Kidney (tissue), 14 donors: ENCODE results near the gene TNPO1. TPM values are rescaled to one million over a fixed set of nuclear protein-coding genes. Genes with fewer than 3 reads are reported as not detected.

ENCODE experiments used
- DNase-seq, 5 donors: peaks; one replicate each; pipeline ENCODE4 v3.0.0-alpha.2; 2013 to 2020
- FAIRE-seq: peaks from 2 replicates; lab custom pipeline; 2012; peaks lifted over from hg19 to GRCh38; lab: Jason Lieb, UNC
- H3K27ac ChIP-seq, 2 donors: one replicate each; pipeline ENCODE4 v1.7.0; 2013; ENCODE audit warnings: low read depth in 2 of 2, low read length in 2 of 2, inconsistent platforms in 1 of 2
- H3K27me3 ChIP-seq: one replicate; pipeline ENCODE4 v1.7.1; 2013; ENCODE audit warnings: low read length, inconsistent platforms; ENCODE audit not compliant: control insufficient read depth, insufficient read depth
- H3K36me3 ChIP-seq, 3 donors: one replicate each; pipeline versions ENCODE4 v1.7.0 to v1.7.1; 2013; ENCODE audit warnings: low read length in 3 of 3, control low read depth in 1 of 3, inconsistent platforms in 1 of 3; ENCODE audit not compliant: insufficient read depth in 3 of 3, control insufficient read depth in 2 of 3
- H3K4me1 ChIP-seq, 3 donors: one replicate each; pipeline versions ENCODE4 v1.7.0 to v1.7.1; 2013; ENCODE audit warnings: low read length in 3 of 3, inconsistent platforms in 1 of 3, low read depth in 1 of 3; ENCODE audit not compliant: control insufficient read depth in 2 of 3, insufficient read depth in 2 of 3
- H3K4me3 ChIP-seq, 3 donors: one replicate each; pipeline versions ENCODE4 v1.7.0 to v1.8.1; 2013; ENCODE audit warnings: low read length in 3 of 3, control low read depth in 1 of 3, inconsistent platforms in 1 of 3
- H3K9ac ChIP-seq, 3 donors: one replicate each; pipeline versions ENCODE4 v1.7.0 to v1.7.1; 2013; ENCODE audit warnings: low read length in 3 of 3, control low read depth in 1 of 3, inconsistent platforms in 1 of 3
- H3K9me3 ChIP-seq, 3 donors: one replicate each; pipeline versions ENCODE4 v1.7.0 to v1.7.1; 2013; ENCODE audit warnings: low read length in 3 of 3, control low read depth in 1 of 3, inconsistent platforms in 1 of 3; ENCODE audit not compliant: control insufficient read depth in 2 of 3, insufficient read depth in 1 of 3
- intact Hi-C: fragments of 100-400 bp; cut with DNase I; formaldehyde crosslinking; loops from one replicate; pipeline ENCODE4 v1.11.1; 2022
- polyA plus RNA-seq: library from polyadenylated mRNA; stranded (reverse); fragments of 350-450 nt; fragmentation: Illumina TruSeq; extraction: RNeasy Lipid Tissue Mini Kit (QIAGEN cat#74804); gene quantifications from one replicate; pipeline ENCODE4 v1.2.3, GENCODE V29; 2014; ENCODE audit warnings: low read depth, low replicate concordance; ENCODE audit not compliant: insufficient read depth
- total RNA-seq: library from RNA; stranded (reverse); fragmentation: NEBNext Ultra II Directional; extraction: Animal tissue kit (Norgen Biotek cat#: 25700); gene quantifications from one replicate; pipeline ENCODE4 v1.2.1, GENCODE V29; 2021
- TF ChIP-seq, protein P1 (sequence below): IDR thresholded peaks from 3 replicates; pipeline ENCODE4 v1.5.1; 2012; ENCODE audit warnings: mild to moderate bottlenecking, moderate library complexity, borderline replicate concordance; ENCODE audit not compliant: insufficient read depth; ENCODE audit errors: extremely low read depth
- donor health status: control.
- donor health status: control.
- donor health status: control.
- donor health status: control.
- donor health status: control.
- donor health status: DM: yes; HTN: yes; CAD: no.
- donor health status: Normal renal cell carcinoma (clear cell type).

TNPO1 gene
- total and polyA plus RNA-seq, 2 donors from 2014 or later = 15.6 to 86.6 TPM

DNA sequence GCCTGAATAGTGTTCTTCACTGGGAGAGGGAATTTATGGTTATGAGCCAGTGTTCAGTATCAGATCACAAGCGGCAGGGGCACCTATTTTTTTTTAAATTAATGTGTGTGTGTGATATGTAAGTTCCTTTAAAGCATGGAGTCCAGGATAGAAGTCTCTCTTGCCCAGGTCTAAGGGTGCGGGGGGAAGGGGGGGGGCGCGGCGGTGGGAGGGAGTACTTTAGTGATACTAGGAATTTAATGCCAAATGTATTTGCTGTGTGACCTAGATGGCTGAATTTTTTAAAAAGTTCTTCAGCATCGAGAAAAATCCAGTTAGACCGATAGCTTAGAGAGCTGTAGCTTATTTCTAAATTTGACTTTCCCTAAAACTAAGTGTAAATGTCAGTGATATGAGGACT, 137.9 kb downstream of the TNPO1 start:
- Histone ChIP-seq H3K36me3 (no peaks in the 10 kb centered on the region), H3K27ac (peak overlapping the region; percentile 98 to 99), H3K4me3 (peak overlapping the region in 1 of 3 donors; percentile 86), H3K4me1 (peaks cover 3 to 21% (median 3%) of the 10 kb centered on the region in 3 donors), H3K9ac (peak overlapping the region in 1 of 3 donors; percentile 93), H3K9me3 (no peaks in the 10 kb centered on the region), H3K27me3 (no peaks in the 10 kb centered on the region)
- intact Hi-C loops = no loop called here
- TF ChIP-seq, protein P1, sequence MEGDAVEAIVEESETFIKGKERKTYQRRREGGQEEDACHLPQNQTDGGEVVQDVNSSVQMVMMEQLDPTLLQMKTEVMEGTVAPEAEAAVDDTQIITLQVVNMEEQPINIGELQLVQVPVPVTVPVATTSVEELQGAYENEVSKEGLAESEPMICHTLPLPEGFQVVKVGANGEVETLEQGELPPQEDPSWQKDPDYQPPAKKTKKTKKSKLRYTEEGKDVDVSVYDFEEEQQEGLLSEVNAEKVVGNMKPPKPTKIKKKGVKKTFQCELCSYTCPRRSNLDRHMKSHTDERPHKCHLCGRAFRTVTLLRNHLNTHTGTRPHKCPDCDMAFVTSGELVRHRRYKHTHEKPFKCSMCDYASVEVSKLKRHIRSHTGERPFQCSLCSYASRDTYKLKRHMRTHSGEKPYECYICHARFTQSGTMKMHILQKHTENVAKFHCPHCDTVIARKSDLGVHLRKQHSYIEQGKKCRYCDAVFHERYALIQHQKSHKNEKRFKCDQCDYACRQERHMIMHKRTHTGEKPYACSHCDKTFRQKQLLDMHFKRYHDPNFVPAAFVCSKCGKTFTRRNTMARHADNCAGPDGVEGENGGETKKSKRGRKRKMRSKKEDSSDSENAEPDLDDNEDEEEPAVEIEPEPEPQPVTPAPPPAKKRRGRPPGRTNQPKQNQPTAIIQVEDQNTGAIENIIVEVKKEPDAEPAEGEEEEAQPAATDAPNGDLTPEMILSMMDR = no peak
- FAIRE-seq = no peak
- no peak for DNase-seq

DNA sequence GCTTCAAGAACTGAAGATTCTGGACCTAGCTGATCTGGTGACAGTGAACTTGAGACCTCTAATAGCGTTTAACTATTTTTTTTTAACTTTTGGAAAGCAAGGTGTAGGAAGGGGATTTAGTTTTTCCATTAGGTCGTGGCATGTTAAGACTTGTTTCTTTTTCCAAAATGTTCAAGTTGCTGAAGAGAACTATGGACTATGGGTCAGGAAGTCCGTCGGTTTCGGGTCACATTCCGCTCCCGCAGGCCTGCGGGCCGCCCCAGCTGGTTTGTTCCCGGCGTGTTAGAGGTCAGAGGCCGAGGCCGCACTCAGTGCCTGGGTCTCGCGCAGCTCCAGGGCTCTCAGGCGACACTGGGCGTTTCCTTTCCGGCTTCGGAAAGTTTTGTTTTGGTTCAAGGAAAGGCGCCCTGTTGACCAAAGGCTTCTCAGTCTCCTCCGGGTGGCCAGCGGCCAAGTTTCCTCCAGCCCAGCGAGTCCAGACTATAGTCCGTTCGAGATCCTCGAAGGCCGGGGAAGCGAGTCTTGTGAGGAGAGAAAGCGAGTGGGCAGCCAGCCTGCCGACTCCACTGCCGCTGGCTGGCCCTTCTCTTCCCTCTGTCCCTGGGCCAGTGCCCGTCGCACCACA, 138.8 kb downstream of the TNPO1 start:
- peaks cover 3 to 21% (median 3%) of the 10 kb centered on the region in 3 donors for H3K4me1 ChIP-seq
- TF ChIP-seq, protein P1 = no peak
- DNase-seq = peak in 2 of 5 donors; percentile 87 to 95
- peak overlapping the region; percentile 75 to 86 (median 80) for H3K4me3 ChIP-seq
- no peaks in the 10 kb centered on the region for H3K9me3 ChIP-seq
- no peak for FAIRE-seq
- H3K27ac ChIP-seq = peak overlapping the region; percentile 98 to 99
- H3K36me3 ChIP-seq = no peaks in the 10 kb centered on the region
- intact Hi-C loops = no loop called here
- H3K27me3 ChIP-seq = no peaks in the 10 kb centered on the region
- H3K9ac ChIP-seq = peak overlapping the region; percentile 69 to 93 (median 72)

DNA sequence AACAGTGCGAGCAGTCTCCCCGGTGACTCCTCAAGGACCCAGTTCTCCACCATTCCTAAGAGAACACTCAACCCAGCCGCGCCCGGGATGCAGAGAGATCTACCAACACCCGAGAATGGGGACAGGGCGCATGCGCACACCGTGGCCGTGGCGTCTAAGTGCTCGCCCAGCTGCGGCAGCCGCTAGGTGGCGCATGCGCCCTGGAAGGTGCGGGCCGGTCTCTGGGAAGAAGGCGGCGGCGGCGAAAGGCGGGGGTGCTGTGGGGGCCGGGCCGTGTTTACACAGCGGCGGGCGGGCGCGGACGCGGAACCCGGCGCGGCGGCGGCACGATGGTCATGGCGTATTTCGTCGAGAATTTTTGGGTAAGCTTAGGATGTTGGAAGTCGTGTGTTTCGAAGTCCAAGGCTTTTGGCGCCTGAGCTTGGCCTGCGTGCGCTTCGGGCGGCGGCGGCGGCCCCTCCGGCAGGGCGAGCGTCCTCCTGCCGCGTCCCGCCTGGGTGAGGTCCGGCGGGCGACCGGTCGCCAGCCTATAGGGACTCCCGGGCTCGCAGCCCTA, 139.4 kb downstream of the TNPO1 start, which contains the start of gene FCHO2:
TSS of gene FCHO2 (plus strand) at position 274 of the 556 bp plus-strand sequence. CDS start at position 330, 56 bp downstream.
- Histone ChIP-seq H3K27me3 (no peaks in the 10 kb centered on the region), H3K9me3 (no peaks in the 10 kb centered on the region), H3K9ac (peak within 1 kb of the TSS; percentile 69 to 93 (median 85)), H3K36me3 (no peaks in the 10 kb centered on the region), H3K4me1 (peaks cover 3 to 21% (median 3%) of the 10 kb centered on the region in 3 donors), H3K27ac (peak within 1 kb of the TSS; percentile 98 to 99), H3K4me3 (peak within 1 kb of the TSS; percentile 75 to 86 (median 80))
- intact Hi-C loops = no loop called here
- no peak for FAIRE-seq
- DNase-seq = peak; percentile 96 to 99 (median 98)
- TF ChIP-seq, protein P1 = peak; percentile 84
